ENCODE results near the gene HUS1. TPM values are rescaled to one million over a fixed set of nuclear protein-coding genes. Genes with fewer than 3 reads are reported as not detected.

Gene HUS1
- polyA plus RNA-seq, 3 donors = 37.7 to 45.9 (median 38.8) TPM

- peaks cover 0 to 2% of the 10 kb centered on the region in 2 donors for H3K9me3 ChIP-seq (replicated peaks in 1 of 2; ENCODE audit: control insufficient read depth in 1 of 2, insufficient read depth in 1 of 2, low read length in 2 of 2)
- no peaks in the 10 kb centered on the region for H3K4me1 ChIP-seq (ENCODE audit: control insufficient read depth in 1 of 2, insufficient read depth in 2 of 2, low read length in 2 of 2)
- no peak overlapping the region for H3K9ac ChIP-seq (ENCODE audit: insufficient read depth, low read length, poor library complexity, severe bottlenecking)
- no CpG with 5 or more reads among the region's 5 CpGs for WGBS (ENCODE audit: insufficient coverage)
- intact Hi-C loops (cut with micrococcal nuclease) = no loop called here
- peaks cover 0 to 2% of the 10 kb centered on the region in 2 donors for H3K27me3 ChIP-seq (ENCODE audit: control insufficient read depth in 2 of 2, insufficient read depth in 2 of 2, low read length in 2 of 2)
- H3K4me3 Mint-ChIP-seq = no peak overlapping the region
- no peaks in the 10 kb centered on the region for H3K36me3 Mint-ChIP-seq
- peaks cover 5 to 7% (median 6%) of the 10 kb centered on the region in 3 donors for H3K27me3 Mint-ChIP-seq (ENCODE audit: low read depth in 3 of 3)
- H3K36me3 ChIP-seq (replicated peaks in 1 of 2; ENCODE audit: control insufficient read depth in 1 of 2, insufficient read depth in 2 of 2, low read length in 2 of 2) = no peaks in the 10 kb centered on the region
- no peaks in the 10 kb centered on the region for H3K4me1 Mint-ChIP-seq
- no peak overlapping the region for H3K4me3 ChIP-seq (replicated peaks in 1 of 3; ENCODE audit: low read depth in 2 of 3, low read length in 3 of 3)
- H4K20me1 ChIP-seq (ENCODE audit: insufficient read depth, low read length) = no peaks in the 10 kb centered on the region
- no peak overlapping the region for H2AFZ ChIP-seq (ENCODE audit: insufficient read depth, low read depth, low read length, poor library complexity, severe bottlenecking)
- no peak for DNase-seq
- H3K4me2 ChIP-seq (replicated peaks; ENCODE audit: extremely low read depth, low read length, poor library complexity, severe bottlenecking) = no peak overlapping the region
- H3K27ac ChIP-seq (ENCODE audit: low read depth in 1 of 2, low read length in 2 of 2) = no peak overlapping the region
- H3K9me3 Mint-ChIP-seq = peaks cover 0 to 14% (median 11%) of the 10 kb centered on the region in 7 donors
- TF ChIP-seq CTCF (IDR thresholded peaks at IDR 0.05) = no peak
- no peaks in the 10 kb centered on the region for H3K79me2 ChIP-seq (ENCODE audit: insufficient read depth, low read length)
- no peak overlapping the region for H3K27ac Mint-ChIP-seq
These were observed 46.2 kb upstream of the HUS1 start for GRCh38 chr7:48025624-48026023.

GRCh38 chr7:48017674-48018073 is 38.3 kb upstream of the HUS1 start:
- DNase-seq = no peak
- WGBS (ENCODE audit: insufficient coverage) = 100% methylated on average over 3 of the region's 4 CpGs
- no peak overlapping the region for H3K4me2 ChIP-seq (replicated peaks; ENCODE audit: extremely low read depth, low read length, poor library complexity, severe bottlenecking)

More at GRCh38 chr7:48017674-48018073, 38.3 kb upstream of the HUS1 start:
- H3K9me3 Mint-ChIP-seq = peaks cover 5 to 15% (median 9%) of the 10 kb centered on the region in 7 donors
- H3K36me3 Mint-ChIP-seq = peaks cover 0 to under 1% of the 10 kb centered on the region in 2 donors
- intact Hi-C loops (cut with micrococcal nuclease) = no loop called here
- no peaks in the 10 kb centered on the region for H3K27me3 ChIP-seq (ENCODE audit: control insufficient read depth in 2 of 2, insufficient read depth in 2 of 2, low read length in 2 of 2)
- no peak overlapping the region for H3K4me3 ChIP-seq (replicated peaks in 1 of 3; ENCODE audit: low read depth in 2 of 3, low read length in 3 of 3)
- no peak for TF ChIP-seq CTCF (IDR thresholded peaks at IDR 0.05)
- H3K9ac ChIP-seq (ENCODE audit: insufficient read depth, low read length, poor library complexity, severe bottlenecking) = no peak overlapping the region
- no peak overlapping the region for H3K27ac ChIP-seq (ENCODE audit: low read depth in 1 of 2, low read length in 2 of 2)
- H3K36me3 ChIP-seq (replicated peaks in 1 of 2; ENCODE audit: control insufficient read depth in 1 of 2, insufficient read depth in 2 of 2, low read length in 2 of 2) = no peaks in the 10 kb centered on the region
- H2AFZ ChIP-seq (ENCODE audit: insufficient read depth, low read depth, low read length, poor library complexity, severe bottlenecking) = no peak overlapping the region
- H3K4me3 Mint-ChIP-seq = no peak overlapping the region
- H3K27me3 Mint-ChIP-seq (ENCODE audit: low read depth in 3 of 3) = peaks cover 0 to 9% (median 0%) of the 10 kb centered on the region in 3 donors
- no peaks in the 10 kb centered on the region for H3K4me1 ChIP-seq (ENCODE audit: control insufficient read depth in 1 of 2, insufficient read depth in 2 of 2, low read length in 2 of 2)
- H3K4me1 Mint-ChIP-seq = no peaks in the 10 kb centered on the region
- no peaks in the 10 kb centered on the region for H3K9me3 ChIP-seq (replicated peaks in 1 of 2; ENCODE audit: control insufficient read depth in 1 of 2, insufficient read depth in 1 of 2, low read length in 2 of 2)
- H4K20me1 ChIP-seq (ENCODE audit: insufficient read depth, low read length) = no peaks in the 10 kb centered on the region
- H3K27ac Mint-ChIP-seq = no peak overlapping the region
- no peaks in the 10 kb centered on the region for H3K79me2 ChIP-seq (ENCODE audit: insufficient read depth, low read length)

Measured in CD14-positive monocyte (primary cell).